Ammon's horn (tissue), 1 donor: ENCODE results near the gene FGF11.

Experiments
- DNase-seq: peaks from one replicate; pipeline ENCODE4 v3.0.0-alpha.2; 2016; ENCODE audit warnings: low spot score

Gene FGF11

DNA sequence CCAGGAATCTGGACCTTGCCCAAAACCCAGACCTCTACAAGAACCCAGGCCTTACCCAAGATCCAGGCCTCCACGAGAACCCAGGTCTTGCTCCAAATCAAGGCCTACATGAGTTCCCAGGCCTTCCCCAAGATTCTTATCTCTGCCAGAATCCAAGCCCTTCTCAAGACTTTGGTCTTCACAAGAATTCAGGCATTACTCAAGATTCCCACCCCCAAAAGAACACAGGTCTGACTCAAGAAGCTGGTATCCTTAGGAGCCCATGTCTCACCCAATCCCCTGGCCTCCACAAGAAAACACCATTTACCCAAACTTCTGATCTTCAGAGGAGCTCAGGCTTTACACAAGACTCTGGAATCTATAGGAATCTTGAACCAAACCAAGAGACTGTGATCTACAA, 8.1 kb upstream of the FGF11 start:
- no peak for DNase-seq

DNA sequence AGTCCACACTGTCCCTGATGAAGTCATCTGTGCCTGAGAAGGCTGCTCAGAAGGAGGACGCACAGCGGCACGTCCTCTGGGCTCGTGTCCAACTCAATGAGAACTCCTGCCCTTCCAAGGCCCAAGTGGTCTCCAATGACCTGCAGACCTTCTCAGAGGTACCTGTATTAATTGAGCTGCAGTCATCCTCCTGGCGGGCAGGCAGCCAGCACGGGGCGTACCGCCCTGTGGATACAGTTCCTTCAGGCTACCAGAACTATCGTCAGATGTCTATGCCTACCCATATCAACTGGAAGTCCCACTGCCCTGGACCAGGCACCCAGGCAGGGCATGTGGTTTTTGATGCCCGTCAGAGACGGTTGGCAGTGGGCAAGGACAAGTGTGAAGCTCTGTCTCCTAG, 7.0 kb upstream of the FGF11 start:
- DNase-seq = no peak

DNA sequence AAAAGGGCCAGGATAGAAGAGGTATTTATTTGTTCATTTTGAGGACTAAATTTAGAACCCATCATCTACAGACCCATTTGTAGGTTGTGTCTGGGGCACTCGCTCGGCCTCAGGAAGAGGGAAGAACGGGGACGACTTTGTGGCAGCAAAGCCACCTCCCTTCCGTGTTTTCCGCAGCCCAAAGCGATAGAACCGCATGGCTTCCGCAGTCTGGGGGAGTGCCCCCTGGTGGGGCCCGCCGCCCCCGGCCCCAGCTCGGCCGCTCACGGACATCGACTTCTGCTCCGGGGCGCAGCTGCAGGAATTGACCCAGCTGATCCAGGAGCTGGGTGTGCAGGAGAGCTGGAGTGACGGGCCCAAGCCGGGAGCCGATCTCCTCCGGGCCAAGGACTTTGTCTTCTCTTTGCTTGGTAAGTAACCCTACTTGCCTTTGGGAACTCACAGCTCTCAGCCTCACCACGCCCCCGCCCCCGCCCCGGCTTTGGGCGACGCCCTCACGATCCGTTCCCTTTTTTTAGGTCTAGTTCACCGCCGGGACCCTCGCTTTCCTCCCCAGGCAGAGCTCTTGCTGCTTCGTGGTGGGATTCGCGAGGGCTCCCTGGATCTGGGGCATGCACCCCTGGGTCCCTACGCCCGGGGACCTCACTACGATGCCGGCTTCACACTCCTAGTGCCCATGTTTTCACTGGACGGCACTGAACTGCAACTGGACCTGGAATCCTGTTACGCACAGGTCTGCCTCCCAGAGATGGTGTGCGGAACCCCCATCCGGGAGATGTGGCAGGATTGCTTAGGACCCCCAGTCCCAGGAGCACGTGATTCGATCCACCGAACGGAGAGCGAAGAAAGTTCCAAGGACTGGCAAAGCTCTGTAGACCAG, 3.4 kb upstream of the FGF11 start:
- no peak for DNase-seq

DNA sequence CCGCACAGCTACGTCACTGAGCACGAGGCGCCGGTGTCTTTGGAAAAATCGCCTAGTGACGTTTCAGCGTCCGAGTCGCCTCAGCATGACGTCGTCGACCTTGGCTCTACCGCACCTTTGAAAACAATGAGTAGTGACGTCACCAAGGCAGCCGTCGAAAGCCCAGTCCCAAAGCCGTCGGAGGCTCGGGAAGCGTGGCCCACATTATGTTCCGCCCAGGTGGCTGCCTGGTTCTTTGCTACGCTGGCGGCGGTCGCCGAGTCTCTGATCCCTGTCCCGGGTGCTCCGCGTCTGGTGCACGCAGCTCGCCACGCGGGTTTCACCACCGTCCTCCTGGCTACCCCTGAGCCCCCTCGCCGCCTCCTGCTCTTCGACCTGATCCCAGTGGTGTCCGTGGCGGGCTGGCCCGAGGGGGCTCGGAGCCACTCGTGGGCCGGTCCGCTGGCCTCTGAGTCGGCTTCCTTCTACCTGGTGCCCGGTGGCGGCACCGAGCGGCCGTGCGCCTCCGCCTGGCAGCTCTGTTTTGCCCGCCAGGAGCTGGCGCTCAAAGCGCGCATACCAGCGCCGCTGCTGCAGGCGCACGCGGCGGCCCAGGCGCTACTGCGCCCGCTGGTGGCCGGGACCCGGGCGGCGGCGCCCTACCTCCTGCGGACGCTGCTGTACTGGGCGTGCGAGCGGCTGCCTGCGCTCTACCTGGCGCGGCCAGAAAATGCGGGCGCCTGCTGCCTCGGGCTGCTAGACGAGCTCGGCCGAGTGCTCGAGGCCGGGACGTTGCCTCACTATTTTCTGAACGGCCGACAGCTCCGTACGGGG, 2.5 kb upstream of the FGF11 start:
- peak; percentile 81 for DNase-seq

DNA sequence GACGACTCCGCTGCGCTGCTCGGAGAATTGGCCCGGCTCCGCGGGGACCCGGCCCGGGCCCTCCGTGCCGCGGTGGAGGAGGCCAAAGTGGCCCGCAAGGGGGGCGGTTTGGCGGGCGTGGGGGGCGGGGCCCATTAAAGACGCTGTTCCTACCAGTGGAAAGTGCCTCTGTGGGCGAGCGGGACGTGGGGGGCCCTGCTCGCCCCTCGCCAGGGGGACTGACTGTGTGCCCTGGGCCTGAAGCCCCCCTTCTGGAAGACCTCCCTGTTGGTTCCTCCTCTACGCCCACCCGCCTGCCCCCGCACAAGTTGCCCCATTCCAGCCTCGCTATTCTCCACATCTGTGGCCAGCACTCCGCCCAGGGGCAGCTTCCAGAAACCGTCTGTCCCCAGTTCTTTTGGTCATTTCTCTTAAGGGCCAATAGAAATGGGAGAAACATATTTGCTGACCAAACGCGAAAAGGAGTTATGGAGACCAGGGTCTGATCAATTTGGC, 1.9 kb upstream of the FGF11 start:
- no peak for DNase-seq

DNA sequence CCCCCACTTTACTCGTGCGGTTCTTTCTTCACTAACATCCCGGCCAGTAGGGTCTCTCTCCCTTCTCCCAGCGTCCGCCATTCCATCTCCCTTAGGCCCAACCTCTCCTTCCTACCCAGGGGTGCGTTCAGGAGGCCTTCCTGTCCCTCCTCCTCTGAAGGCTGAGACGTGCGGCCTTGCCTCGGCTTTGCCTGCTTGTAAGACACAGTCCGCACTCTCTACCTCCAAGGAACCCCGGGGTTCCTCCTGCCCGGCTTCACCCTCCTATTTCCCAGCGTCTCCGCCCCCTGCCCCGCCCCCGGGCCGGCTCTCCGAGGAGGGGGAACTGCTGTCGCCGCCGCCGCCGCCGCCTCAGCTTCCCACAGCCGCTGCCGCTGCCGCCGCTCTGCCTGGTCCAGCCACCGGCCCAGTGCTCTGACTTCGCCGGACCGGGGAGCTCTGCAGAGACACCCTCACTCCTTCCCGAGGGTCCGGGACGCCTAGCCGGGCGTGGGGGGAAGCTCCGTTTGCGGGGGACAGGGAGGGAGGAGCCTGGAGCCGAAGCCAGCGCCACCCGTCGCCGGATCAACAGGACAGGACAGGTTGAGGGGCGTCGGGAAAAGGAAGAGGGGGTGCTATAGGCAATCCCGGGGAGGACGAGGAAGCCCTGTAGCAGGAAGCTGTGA, 1.2 kb upstream of the FGF11 start:
- DNase-seq = peak; percentile 78

DNA sequence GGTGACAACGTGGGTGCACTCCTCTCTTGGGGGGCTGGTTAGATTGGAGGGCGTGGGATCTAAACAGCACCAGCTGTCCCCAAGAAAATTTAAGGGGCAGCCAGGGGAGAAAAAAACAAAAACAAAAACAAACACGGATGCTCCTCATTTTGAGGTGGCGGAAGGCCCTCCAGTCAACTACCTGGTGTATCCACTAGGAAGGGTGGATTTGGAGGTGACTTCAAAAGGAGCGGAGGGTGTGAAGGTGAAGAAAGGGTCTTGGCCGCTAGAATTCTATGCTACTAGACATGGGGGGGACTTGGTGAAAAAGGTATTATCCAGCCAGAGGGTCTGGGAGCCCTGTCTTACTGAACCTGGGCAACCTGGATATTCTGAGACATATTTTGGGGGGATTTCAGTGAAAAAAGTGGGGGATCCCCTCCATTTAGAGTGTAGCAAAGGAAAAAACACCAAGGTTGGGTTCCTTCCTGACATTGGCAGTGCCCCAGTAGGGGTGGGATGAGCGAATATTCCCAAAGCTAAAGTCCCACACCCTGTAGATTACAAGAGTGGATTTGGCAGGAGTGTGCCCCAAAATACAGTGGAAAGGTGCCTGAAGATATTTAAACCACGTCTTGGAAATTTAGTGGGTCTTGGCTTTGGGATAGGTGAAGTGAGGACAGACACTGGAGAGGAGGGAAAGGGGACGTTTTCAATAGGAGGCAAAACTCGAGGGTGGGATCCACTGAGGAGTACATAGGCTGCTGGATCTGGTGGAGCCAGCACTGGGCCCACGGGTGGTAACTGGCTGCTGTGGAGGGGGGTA, 454 bp upstream of the FGF11 start:
- no peak for DNase-seq

DNA sequence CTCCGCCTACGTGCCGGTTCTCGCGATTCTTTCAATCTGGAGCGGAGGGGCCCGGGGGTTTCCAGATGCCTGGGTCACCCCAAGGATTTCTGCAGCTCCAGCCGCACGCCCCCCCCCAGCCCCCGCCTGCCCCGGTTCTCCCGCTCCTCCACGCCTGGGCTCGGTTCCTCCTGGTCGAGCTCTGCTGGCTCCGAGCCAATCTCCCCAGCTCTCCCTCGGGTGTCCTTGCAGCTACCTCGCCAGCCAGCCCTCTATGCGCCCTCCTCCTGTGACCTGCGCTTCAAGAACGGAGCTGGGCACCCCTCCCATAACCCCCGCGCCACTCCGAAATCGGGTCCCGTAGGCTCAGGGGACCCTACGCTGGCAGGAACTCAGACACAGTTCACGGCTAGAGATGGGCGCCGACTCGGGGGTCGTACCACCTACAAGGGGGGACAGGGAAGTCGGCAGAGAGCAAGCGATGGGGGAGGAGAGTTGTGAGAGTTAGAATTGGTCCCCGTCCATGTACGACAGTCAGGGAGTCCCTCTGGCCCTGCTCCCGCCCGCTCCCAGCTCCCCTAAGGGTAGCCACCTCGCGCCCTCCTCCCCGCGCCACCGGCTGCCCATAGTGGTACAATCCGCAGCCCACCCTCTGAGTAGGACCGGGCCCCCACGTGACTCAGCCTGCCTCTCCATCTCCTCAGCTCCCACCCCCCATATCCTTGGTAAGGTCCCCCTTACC, 961 bp downstream of the FGF11 start:
- no peak for DNase-seq

DNA sequence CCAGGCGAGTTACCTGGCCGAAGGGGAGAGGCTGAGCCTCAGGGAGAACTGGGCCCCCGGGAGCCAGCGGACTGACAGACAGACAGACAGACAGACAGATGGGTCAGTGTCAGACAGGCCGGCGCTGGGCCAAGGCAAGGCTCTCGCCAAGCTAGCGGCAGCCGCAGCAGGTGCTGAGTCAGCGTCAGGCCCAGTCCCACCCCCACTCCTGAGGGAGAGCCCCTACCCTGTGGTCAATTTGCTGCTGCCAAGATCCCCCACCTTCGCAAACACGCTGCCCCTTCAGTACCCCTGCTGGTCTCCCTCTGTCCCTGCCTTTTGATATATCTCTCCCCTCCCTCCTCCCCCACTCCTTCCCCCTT, 1.5 kb downstream of the FGF11 start:
- peak; percentile 38 for DNase-seq

DNA sequence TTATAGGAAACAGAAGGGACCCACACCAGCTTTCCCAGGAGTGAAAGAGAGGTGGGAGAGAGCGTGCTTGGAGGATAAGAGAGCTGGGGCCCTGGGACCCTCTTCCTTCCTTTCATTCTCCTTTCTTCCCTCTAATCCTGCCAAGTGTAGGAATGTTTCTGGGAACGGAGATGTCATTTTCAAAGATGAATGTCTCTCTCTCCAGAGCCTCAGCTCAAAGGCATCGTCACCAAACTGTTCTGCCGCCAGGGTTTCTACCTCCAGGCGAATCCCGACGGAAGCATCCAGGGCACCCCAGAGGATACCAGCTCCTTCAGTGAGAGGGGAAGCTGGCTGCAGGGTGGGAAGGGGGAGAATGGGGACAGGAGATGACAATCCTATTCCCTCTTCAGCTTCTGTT, 2.0 kb downstream of the FGF11 start:
- no peak for DNase-seq

DNA sequence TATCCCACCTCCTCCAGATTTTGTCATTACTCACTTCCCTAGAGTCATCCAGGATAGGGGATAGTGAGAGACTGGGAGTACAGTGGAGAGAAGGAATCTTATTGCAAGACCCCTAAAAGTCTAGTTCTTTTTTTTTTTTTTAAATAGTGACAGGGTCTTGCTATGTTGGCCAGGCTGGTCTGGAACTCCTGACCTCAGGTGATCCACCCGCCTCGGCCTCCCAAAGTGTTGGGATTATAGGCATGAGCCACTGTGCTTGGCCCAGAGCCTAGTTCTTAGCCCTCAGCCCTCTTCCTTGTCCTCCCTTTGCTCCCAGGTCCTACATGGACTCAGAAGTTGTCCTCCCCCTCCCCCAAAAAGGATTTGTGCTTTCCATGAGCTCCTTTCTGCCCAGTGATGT, 2.8 kb downstream of the FGF11 start:
- no peak for DNase-seq

DNA sequence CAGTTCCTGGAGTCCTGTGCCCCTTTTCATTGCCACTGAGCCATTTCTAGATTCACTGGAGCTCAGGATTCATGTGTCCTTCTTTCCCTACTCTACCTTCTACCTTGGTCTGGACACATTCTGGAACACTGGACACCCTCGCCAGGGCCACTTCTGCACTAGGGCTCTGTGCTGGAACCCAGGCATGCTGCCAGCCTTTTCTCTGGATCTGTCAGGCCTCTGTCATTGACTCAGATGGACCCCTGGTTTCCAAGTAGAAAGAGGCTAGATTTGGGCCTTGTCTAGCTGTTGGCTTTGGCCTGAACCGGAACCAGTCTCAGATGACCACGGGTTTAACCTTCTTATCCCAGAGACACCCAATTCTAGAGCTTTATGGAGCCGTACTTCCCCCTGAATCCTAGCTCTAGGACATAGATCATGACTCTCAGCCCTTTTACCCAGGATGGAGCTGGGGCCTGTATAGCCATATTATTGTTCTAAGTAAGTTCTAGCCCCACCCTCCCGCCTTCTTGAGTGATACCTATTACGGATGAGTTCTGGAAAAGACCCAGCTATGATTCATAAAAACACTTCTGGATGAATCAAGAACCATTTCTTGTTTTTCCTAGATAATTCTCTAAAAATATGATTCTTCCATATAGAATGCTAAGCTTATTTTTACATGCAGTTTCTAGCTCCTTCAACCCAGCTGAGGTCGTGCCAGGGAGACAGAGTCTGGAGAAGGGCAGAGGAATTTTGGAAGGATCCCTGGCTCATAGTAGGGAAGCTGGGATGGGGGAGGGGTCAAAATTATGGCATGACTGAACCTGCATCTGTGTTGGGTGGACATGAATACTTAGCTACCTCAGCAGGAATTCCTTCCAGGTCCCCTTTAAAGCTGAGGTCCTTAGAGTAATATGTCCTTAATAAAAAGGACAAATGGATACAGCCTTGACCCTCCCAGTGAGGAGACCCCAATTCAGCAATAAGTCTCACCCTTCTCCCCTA, 4.5 kb downstream of the FGF11 start:
- no peak for DNase-seq

DNA sequence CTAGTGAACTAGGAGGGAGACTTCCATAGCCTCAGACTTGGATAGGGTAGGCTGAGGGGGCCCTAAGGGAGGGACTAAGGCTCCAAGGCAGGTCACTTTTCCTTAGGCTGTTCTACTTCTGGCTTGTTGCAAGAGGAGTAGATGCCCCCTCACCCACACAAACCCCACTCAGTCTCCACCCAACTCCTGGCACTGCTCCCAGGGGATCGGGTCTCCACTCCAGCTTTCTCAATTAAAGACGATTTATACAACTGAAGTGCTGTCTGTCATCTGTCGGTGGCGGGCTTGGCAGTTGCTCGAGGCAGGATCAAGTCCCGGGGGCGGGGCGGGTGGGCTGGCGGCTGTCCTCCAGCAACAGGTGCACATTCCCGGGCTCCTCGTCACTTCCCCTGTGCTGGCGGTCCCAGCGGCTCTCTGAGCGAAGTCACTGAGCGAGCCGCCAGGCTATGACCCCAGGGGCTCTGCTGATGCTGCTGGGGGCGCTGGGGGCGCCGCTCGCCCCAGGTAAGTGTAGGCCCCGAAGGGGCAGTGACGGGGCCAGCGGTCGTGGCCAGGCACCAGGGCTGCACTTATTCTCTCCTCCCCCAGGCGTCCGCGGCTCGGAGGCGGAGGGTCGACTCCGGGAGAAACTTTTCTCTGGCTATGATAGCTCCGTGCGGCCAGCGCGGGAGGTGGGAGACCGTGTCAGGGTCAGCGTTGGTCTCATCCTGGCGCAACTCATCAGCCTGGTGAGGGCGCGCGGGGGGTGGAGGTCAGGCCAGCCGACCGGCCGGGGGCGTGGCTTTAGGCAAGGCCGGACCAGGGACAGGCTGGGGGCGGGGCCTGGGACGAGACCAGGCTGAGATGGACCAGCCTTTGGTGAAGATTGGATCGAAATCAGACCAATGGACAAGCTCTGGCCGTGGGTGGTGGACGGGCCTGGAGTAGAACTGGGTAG, 5.6 kb downstream of the FGF11 start, which contains the start of gene CHRNB1:
CHRNB1 (plus strand) TSS at position 380 of the 937 bp plus-strand sequence; CDS start at position 447, 67 bp downstream.
- peak; percentile 87 for DNase-seq

DNA sequence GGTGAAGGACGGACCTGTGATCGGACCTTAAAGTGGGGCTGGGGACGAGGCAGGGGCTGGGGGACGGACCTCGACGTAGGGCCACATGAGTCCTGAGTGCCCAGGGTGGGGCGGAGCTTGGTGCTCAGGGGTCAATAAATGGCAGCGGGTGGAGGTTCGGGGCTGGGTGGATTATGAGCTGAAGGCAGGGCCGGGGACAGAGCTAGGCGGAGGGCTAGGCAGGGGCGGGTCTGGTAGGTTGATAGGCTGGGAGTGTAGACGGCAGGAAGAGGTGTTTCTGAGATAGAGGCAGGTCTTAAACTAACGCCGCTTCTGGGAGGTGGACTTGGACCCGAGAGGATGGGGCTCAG, 6.3 kb downstream of the FGF11 start:
- no peak for DNase-seq

DNA sequence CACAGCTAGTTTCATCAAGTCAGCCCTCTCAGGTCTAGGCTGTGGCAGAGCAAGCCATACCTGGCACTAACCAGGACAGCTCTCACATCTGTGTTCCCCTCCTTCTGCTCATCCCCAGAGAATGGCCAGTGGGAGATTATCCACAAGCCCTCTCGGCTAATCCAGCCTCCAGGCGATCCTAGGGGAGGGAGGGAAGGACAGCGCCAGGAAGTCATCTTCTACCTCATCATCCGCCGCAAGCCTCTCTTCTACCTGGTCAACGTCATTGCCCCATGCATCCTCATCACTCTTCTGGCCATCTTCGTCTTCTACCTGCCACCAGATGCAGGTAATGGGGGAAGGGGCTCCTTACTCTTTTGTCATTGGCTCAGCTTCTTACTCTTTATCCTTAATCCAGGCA, 9.1 kb downstream of the FGF11 start:
- no peak for DNase-seq

DNA sequence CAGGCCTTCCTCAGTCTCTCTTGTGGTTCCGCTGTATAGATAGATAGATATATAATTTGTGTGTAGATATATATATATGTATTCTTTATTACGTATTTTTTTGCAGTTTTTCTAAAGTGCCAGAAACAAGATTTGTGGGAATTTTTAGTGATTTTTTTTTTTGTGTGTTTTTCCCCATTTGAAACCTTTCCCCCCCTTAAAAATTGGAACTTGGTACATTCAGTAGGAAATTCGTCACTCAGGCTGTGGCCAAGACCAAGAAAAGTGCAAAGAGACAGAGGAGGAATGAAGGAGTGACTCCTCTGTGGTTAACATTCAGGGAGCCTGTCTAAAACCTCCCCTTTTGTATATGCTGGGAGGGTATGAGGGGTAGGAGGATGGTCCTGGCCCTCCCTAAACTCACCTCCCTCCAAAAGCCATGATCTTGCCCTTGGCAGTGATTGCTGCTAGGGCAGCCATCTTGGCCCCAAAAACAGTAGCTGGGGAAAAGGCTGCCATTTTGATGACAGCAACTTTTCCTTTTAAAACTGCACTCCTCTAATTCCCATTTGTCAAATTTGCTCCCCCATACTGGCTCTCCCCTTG, 20.7 kb downstream of the FGF11 start:
- DNase-seq = no peak

DNA sequence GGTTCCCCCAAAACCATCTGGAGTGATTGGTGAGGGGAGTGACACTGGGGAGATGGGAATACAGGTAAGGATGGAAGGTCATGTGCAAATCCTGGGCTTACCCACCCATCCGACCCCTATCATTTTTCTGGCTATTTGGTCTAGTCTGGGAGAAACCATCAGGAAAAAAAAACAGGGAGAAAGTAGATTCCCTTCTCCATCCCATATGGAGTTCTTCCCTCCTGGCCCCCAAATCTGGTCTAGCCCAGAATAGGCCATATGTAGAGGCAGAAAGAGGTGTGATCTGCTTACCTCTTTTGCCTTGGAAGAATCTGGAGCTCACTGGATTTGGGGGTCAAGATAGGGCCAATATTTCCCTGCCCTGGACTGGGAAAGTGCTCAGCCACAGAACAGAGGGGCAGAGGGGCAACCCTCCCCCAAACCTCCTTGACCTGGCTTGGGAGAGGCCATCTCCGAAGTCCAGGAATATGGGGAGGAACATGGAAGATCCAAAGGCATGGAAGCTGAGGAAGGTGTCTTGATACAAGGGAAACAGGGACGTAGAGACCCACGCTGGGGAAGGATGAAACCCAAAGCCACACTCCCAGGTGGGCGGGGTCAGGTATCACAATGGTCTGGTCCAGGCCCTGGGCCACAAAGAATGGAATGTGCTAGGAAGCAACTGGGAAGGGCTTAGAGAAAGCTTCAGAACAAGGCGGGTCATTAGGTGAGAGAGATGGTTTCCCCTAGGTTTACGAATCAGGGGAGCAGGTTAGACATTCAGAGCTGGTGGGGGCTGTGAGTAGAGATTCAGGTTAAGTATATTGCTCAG, 21.7 kb downstream of the FGF11 start:
- no peak for DNase-seq
